GM12878 (cell line): ENCODE measurements around the gene INTS6.

ENCODE experiments used
- EP300 ChIP-seq, 2 experiments: fragments of 150-350 bp in 1 of 2; IDR thresholded peaks; 2 replicates each; pipeline ENCODE4 v1.6.1; 2011 to 2012; ENCODE audit warnings: low read depth in 2 of 2, low read length in 2 of 2, borderline replicate concordance in 1 of 2, improper control_type of control experiment in 1 of 2, inconsistent platforms in 1 of 2; ENCODE audit not compliant: control insufficient read depth in 1 of 2
- ETV6 ChIP-seq, 2 experiments: fragments of 450-650 bp in 1 of 2; IDR thresholded peaks in 1 of 2; conservative IDR thresholded peaks in 1 of 2; 2 replicates each; pipeline ENCODE4 v1.6.1; 2014; ENCODE audit warnings: antibody characterized with exemption in 1 of 2, borderline replicate concordance in 1 of 2, low read depth in 1 of 2, mild to moderate bottlenecking in 1 of 2, moderate library complexity in 1 of 2
- KDM1A ChIP-seq: fragments of 200-600 bp; sonication (generic); IDR thresholded peaks from 2 replicates; pipeline ENCODE4 v1.6.1; 2016; ENCODE audit warnings: borderline replicate concordance
- MYC ChIP-seq: IDR thresholded peaks from 2 replicates; pipeline ENCODE4 v1.6.1; 2011; ENCODE audit warnings: mild to moderate bottlenecking, low read length, moderate library complexity, inconsistent platforms; ENCODE audit not compliant: insufficient read depth, insufficient replicate concordance, insufficient read length, severe bottlenecking
- POLR2A ChIP-seq: IDR thresholded peaks from 2 replicates; pipeline ENCODE4 v1.6.1; 2011; ENCODE audit warnings: low read depth, mild to moderate bottlenecking, low read length
- SIX5 ChIP-seq: IDR thresholded peaks from 2 replicates; pipeline ENCODE4 v1.6.1; 2011; ENCODE audit warnings: mild to moderate bottlenecking, low read depth, low read length, moderate library complexity; ENCODE audit not compliant: severe bottlenecking
- SREBF2 ChIP-seq: IDR thresholded peaks from 2 replicates; pipeline ENCODE4 v1.6.1; 2012; ENCODE audit warnings: mild to moderate bottlenecking, low read length
- TARDBP ChIP-seq: IDR thresholded peaks from 2 replicates; pipeline ENCODE4 v1.6.1; 2016; ENCODE audit warnings: borderline replicate concordance
- TF ChIP-seq, protein P1 (sequence below), 3 experiments: IDR thresholded peaks in 2 of 3; conservative IDR thresholded peaks in 1 of 3; 2 replicates each; pipeline ENCODE4 v1.5.1; 2011; ENCODE audit warnings: low read depth in 3 of 3, low read length in 3 of 3, mild to moderate bottlenecking in 3 of 3, control low read depth in 2 of 3, moderate library complexity in 2 of 3, inconsistent platforms in 1 of 3, mixed read lengths in 1 of 3; ENCODE audit not compliant: control insufficient read depth in 2 of 3, insufficient read depth in 1 of 3; ENCODE audit errors: extremely low read depth in 1 of 3
- TF ChIP-seq, protein P2 (sequence below): IDR thresholded peaks from 2 replicates; pipeline ENCODE4 v1.6.1; 2012; ENCODE audit warnings: mild to moderate bottlenecking, low read depth, low read length
- TF ChIP-seq, protein P3 (sequence below): fragments of 450-650 bp; IDR thresholded peaks from 2 replicates; pipeline ENCODE4 v1.6.1; 2018; ENCODE audit warnings: borderline replicate concordance, mild to moderate bottlenecking; ENCODE audit not compliant: partially characterized antibody

DNA sequence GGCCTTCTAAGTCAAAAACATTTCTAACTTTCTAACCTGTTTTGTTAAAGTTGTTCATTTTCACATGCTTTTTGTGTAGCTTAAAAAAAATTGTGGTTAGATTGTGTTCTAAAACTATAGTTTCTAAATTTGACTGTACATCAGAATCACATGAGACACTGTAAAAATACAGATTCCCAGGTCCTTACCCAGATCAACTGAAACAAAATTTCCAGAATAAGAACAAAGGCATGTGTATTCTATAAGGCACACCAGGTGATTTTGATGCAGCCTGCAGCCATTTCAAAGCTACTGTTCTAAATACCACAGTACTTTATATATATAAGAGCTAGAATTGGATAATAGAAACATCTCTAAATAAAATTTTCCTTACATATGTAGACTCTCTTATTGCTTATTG, 29.1 kb downstream of the INTS6 start:
- TF ChIP-seq POLR2A (no peak), MYC (no peak), KDM1A (no peak), TARDBP (no peak), EP300 (IDR thresholded peaks at IDR 0.05; ENCODE audit: borderline replicate concordance in 1 of 2, control insufficient read depth in 1 of 2, low read depth in 2 of 2, low read length in 2 of 2) (no peak), ETV6 (conservative IDR thresholded peaks at IDR 0.05 in 1 of 2, IDR thresholded peaks at IDR 0.05 in 1 of 2; ENCODE audit: borderline replicate concordance in 1 of 2, low read depth in 1 of 2) (no peak), SREBF2 (no peak), SIX5 (no peak)
- TF ChIP-seq, protein P1, sequence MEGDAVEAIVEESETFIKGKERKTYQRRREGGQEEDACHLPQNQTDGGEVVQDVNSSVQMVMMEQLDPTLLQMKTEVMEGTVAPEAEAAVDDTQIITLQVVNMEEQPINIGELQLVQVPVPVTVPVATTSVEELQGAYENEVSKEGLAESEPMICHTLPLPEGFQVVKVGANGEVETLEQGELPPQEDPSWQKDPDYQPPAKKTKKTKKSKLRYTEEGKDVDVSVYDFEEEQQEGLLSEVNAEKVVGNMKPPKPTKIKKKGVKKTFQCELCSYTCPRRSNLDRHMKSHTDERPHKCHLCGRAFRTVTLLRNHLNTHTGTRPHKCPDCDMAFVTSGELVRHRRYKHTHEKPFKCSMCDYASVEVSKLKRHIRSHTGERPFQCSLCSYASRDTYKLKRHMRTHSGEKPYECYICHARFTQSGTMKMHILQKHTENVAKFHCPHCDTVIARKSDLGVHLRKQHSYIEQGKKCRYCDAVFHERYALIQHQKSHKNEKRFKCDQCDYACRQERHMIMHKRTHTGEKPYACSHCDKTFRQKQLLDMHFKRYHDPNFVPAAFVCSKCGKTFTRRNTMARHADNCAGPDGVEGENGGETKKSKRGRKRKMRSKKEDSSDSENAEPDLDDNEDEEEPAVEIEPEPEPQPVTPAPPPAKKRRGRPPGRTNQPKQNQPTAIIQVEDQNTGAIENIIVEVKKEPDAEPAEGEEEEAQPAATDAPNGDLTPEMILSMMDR (IDR thresholded peaks at IDR 0.05 in 2 of 3, conservative IDR thresholded peaks at IDR 0.05 in 1 of 3; ENCODE audit: control insufficient read depth in 2 of 3, extremely low read depth in 1 of 3, insufficient read depth in 1 of 3, low read depth in 3 of 3, low read length in 3 of 3) = no peak
- TF ChIP-seq, protein P2, sequence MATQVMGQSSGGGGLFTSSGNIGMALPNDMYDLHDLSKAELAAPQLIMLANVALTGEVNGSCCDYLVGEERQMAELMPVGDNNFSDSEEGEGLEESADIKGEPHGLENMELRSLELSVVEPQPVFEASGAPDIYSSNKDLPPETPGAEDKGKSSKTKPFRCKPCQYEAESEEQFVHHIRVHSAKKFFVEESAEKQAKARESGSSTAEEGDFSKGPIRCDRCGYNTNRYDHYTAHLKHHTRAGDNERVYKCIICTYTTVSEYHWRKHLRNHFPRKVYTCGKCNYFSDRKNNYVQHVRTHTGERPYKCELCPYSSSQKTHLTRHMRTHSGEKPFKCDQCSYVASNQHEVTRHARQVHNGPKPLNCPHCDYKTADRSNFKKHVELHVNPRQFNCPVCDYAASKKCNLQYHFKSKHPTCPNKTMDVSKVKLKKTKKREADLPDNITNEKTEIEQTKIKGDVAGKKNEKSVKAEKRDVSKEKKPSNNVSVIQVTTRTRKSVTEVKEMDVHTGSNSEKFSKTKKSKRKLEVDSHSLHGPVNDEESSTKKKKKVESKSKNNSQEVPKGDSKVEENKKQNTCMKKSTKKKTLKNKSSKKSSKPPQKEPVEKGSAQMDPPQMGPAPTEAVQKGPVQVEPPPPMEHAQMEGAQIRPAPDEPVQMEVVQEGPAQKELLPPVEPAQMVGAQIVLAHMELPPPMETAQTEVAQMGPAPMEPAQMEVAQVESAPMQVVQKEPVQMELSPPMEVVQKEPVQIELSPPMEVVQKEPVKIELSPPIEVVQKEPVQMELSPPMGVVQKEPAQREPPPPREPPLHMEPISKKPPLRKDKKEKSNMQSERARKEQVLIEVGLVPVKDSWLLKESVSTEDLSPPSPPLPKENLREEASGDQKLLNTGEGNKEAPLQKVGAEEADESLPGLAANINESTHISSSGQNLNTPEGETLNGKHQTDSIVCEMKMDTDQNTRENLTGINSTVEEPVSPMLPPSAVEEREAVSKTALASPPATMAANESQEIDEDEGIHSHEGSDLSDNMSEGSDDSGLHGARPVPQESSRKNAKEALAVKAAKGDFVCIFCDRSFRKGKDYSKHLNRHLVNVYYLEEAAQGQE = no peak
- TF ChIP-seq, protein P3, sequence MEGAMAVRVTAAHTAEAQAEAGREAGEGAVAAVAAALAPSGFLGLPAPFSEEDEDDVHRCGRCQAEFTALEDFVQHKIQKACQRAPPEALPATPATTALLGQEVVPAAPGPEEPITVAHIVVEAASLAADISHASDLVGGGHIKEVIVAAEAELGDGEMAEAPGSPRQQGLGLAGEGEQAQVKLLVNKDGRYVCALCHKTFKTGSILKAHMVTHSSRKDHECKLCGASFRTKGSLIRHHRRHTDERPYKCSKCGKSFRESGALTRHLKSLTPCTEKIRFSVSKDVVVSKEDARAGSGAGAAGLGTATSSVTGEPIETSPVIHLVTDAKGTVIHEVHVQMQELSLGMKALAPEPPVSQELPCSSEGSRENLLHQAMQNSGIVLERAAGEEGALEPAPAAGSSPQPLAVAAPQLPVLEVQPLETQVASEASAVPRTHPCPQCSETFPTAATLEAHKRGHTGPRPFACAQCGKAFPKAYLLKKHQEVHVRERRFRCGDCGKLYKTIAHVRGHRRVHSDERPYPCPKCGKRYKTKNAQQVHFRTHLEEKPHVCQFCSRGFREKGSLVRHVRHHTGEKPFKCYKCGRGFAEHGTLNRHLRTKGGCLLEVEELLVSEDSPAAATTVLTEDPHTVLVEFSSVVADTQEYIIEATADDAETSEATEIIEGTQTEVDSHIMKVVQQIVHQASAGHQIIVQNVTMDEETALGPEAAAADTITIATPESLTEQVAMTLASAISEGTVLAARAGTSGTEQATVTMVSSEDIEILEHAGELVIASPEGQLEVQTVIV = no peak
